ENCODE results near the gene PCNA.
A peak's percentile ranks its signal among the peaks of the same experiment; 100 is the strongest.
"Not testable (repeated sequence)": the region's sequence is repeated elsewhere in the genome, so short reads cannot be mapped to it uniquely, and the experiment has no call there.

PCNA gene

DNA sequence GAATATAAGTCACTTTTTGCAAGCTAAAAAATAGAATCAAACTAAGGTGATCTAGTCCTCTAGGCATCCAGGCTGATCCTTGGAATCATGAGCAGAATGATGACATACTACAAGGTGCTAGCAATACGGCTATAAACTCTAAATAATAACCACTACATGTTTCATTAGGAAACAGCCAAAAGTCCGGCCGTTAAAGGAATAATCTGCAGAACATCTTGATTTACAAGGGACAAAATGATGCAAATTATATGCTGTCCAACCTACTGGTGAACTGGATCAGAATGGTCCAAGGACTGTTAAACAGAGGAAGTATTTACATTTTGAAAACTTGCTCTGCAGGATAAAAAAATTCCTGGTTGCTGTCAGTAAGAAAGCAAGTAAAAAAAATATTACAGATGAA lies 19.8 kb downstream of the PCNA start:
- DNase-seq (ENCODE audit: low read depth in 4 of 4, low spot score in 1 of 4) = not testable (repeated sequence)

DNA sequence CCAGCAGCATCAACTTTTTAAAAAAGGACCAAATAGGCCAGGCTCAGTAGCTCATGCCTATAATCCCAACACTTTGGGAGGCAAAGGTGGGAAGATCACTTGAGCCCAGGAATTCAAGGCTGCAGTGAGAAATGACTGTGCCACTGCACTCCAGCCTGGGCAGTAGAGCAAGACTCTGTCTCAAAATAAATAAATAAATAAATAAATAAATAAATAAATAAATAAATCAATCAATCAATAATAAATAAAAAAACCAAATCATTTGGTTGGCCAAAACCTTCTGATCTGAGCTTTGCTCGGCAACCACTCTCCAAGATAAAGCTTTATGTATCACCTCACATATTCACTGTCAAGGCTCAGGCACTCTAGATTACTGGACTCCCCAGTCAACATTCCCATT lies 20.7 kb downstream of the PCNA start:
- not testable (repeated sequence) for DNase-seq (ENCODE audit: low read depth in 4 of 4, low spot score in 1 of 4)

DNA sequence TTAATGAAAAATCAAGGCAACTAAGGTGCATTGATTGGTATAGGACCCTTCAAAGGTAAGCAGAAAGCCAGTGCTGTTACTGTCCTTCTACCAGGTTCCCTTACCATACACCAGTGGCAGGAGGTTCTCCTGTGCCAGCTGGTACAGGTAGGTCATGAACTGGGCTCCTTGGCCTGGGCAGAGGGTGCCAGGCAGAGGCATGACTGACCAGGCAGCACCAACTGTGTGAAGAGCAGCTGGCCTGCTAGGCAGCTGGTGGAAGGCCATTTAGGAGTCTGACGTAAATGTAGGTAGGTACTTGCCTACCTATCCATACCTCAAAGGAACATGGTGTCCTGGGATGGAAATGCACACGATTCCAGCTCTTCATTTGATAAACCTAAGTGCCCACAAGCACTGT lies 23.3 kb downstream of the PCNA start:
- DNase-seq (ENCODE audit: low read depth in 4 of 4, low spot score in 1 of 4) = no peak

DNA sequence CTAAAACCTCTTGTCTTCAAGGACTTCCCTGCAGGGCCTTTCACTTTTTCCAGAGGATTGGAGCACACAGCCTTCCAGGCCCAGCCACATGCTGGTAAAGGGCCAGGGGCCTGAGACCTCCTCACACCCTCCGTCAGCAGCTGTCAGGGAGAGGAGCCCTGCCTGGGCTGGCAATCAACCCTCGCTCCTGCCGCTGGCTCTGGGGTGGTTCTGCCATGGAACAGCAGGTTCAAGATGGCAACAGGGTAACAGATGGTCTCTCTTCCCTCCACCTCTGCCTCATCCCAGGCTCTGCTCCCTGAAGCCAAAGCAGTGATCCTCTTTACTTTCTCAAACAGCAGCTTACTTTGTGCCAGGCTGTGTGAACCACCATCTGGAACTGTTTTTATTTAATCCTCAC lies 23.8 kb downstream of the PCNA start:
- DNase-seq (ENCODE audit: low read depth in 4 of 4, low spot score in 1 of 4) = no peak

DNA sequence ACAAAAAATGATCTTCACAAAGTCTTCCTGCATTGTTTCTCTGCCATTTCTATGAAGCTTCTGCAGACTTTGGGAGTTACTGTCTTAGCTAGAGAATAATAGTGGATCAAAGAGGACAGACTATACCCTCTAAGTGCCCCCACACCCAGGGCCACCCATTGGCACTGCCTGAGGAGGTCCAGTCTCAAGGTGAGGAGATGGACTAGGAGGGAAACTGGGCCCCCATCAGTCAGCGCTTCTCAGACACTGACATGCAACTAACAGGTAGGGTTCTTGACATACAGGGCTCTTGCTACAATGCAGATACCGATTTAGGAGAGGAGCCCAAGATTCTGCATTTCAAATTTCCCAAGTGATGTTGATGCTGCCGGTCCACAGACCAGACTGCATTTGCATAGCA lies 24.3 kb downstream of the PCNA start:
- DNase-seq (ENCODE audit: low read depth in 4 of 4, low spot score in 1 of 4) = no peak

DNA sequence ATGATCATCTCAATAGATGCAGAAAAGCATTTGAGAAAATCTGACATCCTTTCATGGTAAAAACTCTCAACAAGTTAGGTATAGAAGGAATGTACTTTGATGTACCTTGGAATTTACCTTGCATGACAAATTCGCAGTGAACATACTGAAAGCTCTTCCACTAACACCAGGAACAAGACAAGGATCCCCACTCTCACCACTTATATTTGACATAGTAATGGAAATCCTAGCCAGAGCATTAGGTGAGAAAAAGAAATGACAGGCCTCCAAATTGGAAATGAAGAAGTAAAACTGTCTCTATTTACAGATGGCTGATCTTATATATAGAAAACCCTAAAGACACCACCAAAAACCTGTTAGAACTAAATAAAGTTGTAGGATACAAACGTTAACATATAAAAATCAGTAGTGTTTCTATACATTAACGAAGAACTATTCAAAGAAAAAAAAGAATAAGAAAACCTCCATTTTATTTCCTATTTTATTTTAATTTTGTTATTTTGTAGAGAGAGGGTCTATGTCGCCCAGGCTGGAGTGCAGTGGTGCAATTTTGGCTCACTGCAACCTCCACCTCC lies 26.9 kb downstream of the PCNA start:
- no peak for DNase-seq (ENCODE audit: low read depth in 4 of 4, low spot score in 1 of 4)

DNA sequence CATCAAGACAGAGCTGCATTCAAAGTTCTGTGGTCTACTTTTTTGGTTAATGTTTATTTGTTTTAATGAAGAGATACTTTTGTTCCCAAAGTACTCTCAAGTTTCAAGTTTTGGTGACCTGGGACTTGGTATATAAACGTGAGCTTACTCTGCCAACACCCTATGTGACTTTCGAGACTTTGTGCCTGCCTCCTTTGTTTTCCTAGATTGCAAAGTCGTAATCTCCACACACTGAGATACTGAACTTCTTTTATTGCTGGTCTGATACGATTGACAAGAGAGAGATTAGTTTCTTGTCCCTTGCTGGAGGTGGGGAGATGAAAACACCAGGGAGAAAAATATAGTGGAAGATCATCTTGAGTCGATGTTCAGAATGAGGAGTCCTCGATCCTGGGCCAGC lies 27.9 kb downstream of the PCNA start:
- DNase-seq (ENCODE audit: low read depth in 4 of 4, low spot score in 1 of 4) = no peak

DNA sequence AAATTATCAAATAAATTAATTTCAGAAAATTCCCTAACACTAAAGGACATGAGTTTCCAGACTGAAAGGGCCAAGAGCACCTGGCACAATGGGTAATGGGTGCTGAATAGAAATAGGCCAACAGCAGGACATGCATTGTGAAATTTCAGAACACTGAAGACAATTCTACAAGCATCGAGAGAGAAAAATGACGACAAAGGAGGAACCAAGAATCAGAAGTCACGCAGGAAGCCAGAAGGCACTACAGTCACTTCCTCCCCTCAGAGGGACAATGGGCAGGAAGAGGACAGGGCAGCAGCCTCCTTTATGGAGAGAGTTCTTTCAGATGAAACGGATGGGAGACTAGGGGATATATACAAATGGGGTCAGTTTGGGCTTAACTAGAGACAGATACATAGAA lies 29.6 kb downstream of the PCNA start:
- no peak for DNase-seq (ENCODE audit: low read depth in 4 of 4, low spot score in 1 of 4)

DNA sequence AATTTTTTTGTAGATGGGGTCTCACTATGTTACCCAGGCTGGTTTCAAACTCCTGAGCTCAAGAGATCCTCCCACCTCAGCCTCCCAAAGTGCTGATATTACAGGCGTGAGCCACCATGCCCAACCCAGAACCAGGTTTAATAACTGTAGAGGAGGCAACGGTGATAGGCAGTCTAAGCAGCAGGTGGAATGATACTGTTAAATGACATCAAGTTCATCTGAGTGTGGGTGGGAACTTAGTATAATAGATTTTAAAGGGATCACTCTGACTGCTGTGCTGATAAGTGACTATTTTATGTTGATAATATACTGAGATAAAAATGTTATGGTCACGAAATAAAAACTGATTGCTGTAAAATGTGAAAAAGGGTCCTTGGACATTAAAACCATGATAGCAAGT lies 31.1 kb downstream of the PCNA start:
- DNase-seq (ENCODE audit: low read depth in 4 of 4, low spot score in 1 of 4) = no peak

DNA sequence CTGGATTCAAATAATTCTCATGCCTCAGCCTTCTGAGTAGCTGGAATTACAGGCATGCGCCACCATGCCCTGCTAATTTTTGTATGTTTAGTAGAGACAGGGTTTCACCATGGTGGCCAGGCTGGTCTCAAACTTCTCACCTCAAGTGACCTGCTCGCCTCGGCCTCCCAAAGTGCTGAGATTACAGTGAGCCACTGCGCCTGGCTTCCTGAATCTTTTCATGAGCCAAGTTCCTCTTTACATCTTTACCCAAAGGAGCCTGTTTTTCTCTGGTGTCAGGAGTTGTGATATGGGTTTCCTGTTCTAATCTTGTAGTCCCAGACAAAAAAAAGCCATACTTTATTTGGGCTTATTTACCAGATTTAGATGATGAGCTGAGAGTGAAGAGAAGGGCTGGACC lies 34.4 kb downstream of the PCNA start:
- DNase-seq (ENCODE audit: low read depth in 4 of 4, low spot score in 1 of 4) = no peak

DNA sequence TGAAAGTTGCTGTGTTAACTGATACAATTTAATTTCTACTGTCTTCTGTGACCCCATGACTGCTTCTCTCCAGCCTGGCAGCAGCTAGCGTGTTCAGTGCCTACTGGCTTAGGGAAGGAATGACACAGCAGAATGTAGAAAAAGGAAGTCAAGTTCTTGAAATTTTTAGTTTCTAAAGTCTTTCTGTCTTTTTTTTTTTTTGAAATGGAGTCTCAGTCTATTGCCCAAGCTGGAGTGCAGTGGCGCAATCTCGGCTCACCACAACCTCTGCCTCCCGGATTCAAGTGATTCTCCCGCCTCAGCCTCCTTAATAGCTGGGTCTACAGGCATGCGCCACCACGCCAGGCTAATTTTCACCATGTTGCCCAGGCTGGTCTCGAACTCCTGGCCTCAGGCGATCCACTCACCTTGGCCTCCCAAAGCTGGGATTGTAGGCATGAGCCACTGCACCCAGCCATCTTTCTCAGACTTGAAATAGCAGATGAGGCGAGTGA lies 39.3 kb downstream of the PCNA start:
- no peak for DNase-seq (ENCODE audit: low read depth in 4 of 4, low spot score in 1 of 4)

DNA sequence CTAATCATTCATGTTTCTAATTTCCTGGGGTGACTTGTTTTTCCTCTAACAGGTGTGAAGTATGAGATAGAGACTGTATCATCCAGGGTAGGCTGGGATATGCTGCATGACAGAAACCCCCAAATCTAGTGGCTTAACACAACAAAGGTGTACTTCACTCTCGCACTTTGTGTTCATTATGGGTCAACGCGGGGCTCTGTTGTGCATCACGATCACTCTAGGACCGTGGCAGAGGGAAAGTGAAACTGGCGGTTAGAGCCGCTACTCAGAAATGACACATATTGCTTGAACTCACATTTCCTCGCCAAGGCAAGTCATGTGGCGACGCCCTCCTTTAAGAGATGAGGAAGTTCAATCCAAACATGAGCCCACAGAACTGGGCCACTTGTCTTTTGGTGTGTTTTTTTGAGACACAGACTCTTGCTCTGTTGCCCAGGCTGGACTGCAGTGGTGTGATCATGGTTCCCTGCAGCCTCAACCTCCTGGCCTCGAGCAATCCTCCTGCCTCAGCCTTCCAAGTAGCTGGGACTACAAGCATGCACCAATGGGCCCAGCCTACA lies 41.3 kb downstream of the PCNA start:
- peak; percentile 30 to 71 (median 52) for DNase-seq (ENCODE audit: low read depth in 4 of 4, low spot score in 1 of 4)

DNA sequence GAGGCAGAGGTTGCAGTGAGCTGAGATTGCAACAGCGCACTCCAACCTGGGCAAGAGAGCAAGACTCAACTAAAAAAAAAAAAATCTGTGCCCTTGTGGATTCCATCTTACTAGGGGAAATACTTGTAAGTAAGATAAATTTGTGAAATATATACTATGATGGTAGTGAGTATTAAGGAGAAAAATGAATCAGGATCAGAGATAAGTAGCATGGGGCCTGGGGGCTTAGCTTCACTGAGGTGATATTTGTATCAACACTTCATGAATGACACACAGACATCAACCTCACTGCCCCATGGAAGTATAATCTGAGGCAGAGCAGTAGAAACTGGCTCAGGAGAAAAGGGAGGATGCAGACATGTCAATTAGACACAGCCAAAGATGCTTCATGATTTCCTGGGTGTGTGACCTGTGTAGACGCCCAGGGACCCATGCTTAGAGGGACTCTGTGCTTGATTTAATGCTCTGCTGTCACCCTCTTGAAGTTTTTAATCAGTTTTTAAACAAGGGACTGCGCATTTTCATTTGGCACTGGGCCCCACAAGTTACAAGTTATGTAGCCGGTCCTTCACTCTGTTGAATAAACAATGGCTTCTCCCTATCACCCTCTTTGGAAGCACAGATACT lies 41.9 kb downstream of the PCNA start:
- DNase-seq (ENCODE audit: low read depth in 4 of 4, low spot score in 1 of 4) = no peak

DNA sequence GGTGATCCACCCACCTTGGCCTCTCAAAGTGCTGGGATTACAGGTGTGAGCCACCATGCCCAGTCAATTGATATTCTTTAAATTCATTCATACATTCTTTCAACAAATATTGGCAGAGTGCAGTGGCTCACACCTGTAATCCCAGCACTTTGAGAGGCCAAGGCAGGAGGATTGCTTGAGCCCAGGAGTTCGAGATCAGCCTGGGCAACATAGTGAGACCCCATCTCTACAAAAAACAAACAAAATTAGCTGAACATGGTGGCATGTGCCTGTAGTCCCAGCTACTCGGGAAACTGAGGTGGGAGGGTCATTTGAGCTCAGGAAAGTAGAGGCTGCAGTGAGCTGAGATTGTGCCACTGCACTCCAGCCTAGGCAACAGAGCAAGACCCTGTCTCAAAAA lies 42.8 kb downstream of the PCNA start:
- not testable (repeated sequence) for DNase-seq (ENCODE audit: low read depth in 4 of 4, low spot score in 1 of 4)

DNA sequence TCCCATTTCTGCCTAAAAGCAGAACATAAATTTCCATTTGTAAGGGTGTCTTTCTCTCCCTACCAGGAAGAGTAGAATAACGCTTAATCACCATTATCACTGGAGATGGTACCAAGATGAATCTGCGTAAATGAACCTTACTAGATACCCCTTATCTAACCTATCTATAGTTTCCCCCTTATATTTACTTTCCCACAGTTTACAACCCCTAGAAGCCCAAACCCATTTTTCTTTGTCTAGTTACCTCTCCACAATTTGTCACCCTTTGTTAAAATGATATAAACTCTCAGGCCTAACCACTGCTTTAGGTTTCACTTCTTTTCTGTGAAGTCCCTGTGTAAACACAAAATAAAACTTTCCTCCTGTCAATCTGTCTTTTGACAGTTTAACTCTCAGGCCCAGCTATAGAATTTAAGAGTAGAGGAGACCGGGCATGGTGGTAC lies 45.5 kb downstream of the PCNA start:
- no peak for DNase-seq (ENCODE audit: low read depth in 4 of 4, low spot score in 1 of 4)

DNA sequence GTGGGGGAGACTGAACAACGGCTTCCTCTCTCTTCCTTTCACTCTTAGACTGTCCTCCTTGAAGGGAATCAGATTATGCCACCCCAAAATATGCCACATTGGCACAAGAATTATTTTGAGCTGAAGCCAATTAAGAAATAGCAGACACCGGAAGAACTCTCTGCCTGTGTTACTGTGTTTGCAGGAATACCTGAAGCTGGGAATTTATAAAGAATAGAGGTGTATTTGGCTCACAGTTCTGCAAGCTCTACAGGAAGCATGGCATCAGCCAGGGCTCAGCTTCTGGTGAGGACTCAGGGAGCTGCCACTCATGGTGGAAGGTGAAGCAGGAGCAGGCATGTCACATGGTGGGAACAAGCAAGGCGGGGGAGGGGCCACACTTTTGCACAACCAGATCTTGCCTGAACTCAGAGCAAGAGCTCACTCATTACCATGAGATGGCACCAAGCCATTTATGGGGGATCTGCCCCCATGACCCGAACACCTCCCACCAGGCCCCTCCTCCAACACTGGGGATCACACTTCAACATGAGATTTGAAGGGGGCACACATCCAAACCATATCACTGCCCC lies 46.0 kb downstream of the PCNA start:
- DNase-seq (ENCODE audit: low read depth in 4 of 4, low spot score in 1 of 4) = no peak

DNA sequence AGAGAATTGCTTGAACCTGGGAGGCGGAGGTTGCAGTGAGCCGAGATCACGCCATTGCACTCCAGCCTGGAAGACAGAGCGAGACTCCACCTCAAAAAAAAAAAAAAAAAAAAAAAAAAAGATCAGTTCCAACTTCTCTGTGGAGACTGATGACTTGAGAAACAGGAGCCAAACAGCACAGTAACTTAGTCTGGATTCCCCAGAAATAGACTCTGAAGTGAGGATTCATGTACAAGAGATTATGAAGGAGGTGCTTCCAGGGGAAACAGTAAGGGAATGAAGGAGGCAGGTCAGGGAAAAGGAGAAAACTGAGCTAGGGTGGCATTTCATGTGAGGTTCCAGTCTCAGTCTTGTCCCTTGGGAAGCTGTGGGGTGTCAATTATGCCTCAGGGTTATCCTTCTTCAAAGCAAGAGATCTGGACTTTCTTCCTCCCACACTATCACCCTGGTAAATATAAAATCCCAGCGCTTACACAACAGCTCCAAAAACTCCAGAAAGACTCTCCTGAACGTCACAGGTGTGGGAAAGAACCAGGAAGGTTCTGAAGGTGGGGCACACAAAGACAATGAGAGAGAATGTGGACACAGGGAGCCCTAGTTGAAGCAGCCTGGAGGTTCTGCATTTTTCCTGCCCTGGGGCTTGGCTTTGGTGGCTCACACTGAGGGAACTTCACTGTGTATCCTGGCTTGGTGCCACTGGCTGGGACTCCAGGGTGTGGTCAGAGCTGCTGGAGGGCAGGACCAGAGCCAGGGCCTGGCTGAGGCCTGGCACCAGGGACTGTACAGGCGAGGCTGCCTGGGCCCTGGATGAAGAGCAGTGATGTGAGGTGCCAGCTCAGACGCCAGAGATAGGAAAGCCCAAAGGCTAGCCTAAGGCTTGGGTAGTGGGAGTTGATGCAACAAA lies 46.8 kb downstream of the PCNA start:
- no peak for DNase-seq (ENCODE audit: low read depth in 4 of 4, low spot score in 1 of 4)

DNA sequence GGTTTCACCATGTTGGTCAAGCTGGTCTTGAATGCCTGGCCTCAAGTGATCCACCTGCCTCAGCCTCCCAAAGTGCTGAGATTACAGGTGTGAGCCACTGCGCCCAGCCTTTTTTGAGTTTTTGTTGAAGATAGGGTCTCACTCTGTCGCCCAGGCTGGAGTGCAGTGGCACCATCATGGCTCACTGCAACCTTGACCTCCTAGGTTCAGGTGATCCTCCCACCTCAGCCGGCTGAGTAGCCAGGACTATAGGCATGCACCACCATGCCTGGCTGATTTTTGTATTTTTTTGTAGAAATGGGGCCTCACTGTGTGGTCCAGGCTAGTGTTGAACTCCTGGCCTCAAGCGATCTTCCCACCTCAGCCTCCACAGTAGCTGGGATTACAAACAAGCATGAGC lies 47.8 kb downstream of the PCNA start:
- DNase-seq (ENCODE audit: low read depth in 4 of 4, low spot score in 1 of 4) = not testable (repeated sequence)

DNA sequence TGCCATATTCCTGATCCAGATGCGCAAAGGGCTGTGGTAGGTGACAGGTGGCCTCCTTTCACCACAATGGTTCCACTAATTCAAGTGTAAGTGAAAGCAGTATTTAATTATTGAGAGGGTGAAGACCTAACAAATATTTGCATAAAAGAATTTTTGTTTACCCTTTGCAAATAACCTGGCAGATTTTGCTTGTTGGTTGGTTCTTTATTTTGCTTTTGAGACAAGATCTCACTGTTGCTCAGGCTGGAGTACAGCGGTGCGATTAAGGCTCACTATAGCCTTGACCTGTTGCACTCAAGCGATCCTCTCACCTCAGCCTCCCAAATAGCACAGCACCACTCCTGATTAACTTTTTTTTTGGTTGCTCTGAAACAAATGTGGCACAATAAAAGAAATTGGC lies 49.2 kb downstream of the PCNA start:
- no peak for DNase-seq (ENCODE audit: low read depth in 4 of 4, low spot score in 1 of 4)

DNA sequence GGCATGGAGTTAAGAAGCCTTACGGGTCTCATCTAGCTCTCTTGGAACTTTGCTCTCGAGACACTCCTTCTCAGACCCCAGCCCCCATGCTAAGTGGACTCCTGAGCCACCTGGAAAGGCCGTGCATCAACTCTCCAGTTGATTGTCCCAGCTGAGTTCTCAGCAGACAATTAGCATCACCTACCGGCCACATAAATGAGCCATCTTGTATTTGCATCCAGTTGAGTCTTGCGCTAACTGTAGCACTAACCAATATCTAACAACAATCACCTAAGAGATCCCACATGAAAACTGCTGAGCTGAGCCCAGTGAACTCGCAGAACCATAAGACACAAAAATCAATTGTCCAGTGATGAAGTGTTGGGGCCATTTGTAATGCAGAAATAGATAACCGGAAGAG lies 49.7 kb downstream of the PCNA start:
- DNase-seq (ENCODE audit: low read depth in 4 of 4, low spot score in 1 of 4) = no peak

DNA sequence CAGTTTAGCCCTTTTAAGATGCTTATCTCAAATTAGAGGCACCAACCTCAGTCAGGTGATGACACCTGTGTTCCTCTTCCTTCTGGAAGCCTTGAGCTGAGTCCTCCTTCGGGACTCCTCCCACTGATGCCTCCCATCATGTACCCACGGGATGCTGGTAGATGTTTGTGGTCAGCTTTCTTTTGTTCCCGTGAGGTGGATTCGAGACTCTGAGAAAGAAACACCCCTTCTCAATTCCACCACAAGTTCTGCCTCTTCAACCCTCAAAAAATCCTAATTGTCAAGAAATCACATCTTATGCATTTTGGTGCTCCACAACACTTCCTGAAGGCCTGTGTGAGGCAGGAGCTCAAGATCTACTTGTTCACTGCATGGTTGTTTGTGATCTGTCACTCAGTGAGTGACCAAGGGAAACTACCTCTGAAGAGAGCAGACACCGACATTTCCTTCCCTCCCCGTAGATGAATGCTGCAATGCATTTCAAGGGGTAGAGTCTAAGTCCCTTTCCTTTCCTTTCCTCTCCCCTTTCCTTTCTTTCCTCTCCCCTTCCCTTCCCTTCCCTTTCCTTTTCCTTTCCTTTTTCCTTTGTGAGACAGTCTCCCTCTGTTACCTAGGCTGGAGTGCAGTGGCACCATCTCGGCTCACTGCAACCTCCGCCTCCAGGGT lies 50.5 kb downstream of the PCNA start:
- no peak for DNase-seq (ENCODE audit: low read depth in 4 of 4, low spot score in 1 of 4)

All from stimulated activated CD4-positive, alpha-beta T cell treated with anti-CD3 and anti-CD28 coated beads, Interleukin-1b, Interleukin-23, amount 100 ng/mL, for 24 hours (primary cell).